Sigmoid colon (tissue), 7 donors: ENCODE measurements around the gene GCFC2. TPM values are rescaled to one million over a fixed set of nuclear protein-coding genes. Genes with fewer than 3 reads are reported as not detected.

Experiments used
- DNase-seq: peaks from one replicate; pipeline ENCODE4 v3.0.0-alpha.2; 2019
- H3K27ac ChIP-seq, 4 donors: fragments of 200-600 bp; sonication (generic); one replicate each; pipeline ENCODE4 v1.5.1; 2016 to 2019; ENCODE audit warnings: mild to moderate bottlenecking in 1 of 4
- H3K27me3 ChIP-seq, 3 donors: fragments of 200-600 bp; sonication (generic); one replicate each; pipeline ENCODE4 v1.5.1; 2019; ENCODE audit warnings: mild to moderate bottlenecking in 1 of 3
- H3K36me3 ChIP-seq, 4 donors: fragments of 200-600 bp; sonication (generic); one replicate each; pipeline ENCODE4 v1.5.1; 2016 to 2019
- H3K4me1 ChIP-seq, 4 donors: fragments of 200-600 bp; sonication (generic); one replicate each; pipeline ENCODE4 v1.5.1; 2017 to 2019
- H3K4me3 ChIP-seq, 4 donors: fragments of 200-600 bp; sonication (generic); one replicate each; pipeline ENCODE4 v1.5.1; 2017 to 2019; ENCODE audit warnings: mild to moderate bottlenecking in 2 of 4, moderate library complexity in 1 of 4
- H3K9me3 ChIP-seq, 4 donors: fragments of 200-600 bp in 3 of 4; sonication (generic) in 3 of 4; one replicate each; pipeline versions ENCODE4 v1.5.1 to v1.6.1; 2013 to 2019
- CTCF ChIP-seq, 4 experiments: fragments of 450-650 bp in 3 of 4; fragments of 200-600 bp in 1 of 4; IDR thresholded peaks; one replicate each; pipeline ENCODE4 v1.5.1; 2016 to 2019; ENCODE audit warnings: antibody characterized with exemption in 4 of 4, mild to moderate bottlenecking in 3 of 4, moderate library complexity in 2 of 4
- EP300 ChIP-seq, 4 donors: sonication (generic); formaldehyde crosslinking; IDR thresholded peaks; one replicate each; pipeline ENCODE4 v1.6.1; 2017; ENCODE audit warnings: antibody characterized with exemption in 4 of 4
- POLR2A ChIP-seq, 2 donors: fragments of 450-650 bp; IDR thresholded peaks; one replicate each; pipeline ENCODE4 v1.6.1; 2016; ENCODE audit warnings: antibody characterized with exemption in 2 of 2, mild to moderate bottlenecking in 2 of 2, moderate library complexity in 2 of 2
- POLR2AphosphoS5 ChIP-seq, 4 donors: sonication (generic); formaldehyde crosslinking; IDR thresholded peaks; one replicate each; pipeline ENCODE4 v1.6.1; 2017; ENCODE audit warnings: antibody characterized with exemption in 4 of 4
- WGBS, 2 donors: extraction: QIAGEN DNeasy Blood & Tissue Kit; methylation state at CpG; one replicate each; pipeline ENCODE4 v1.1.7; 2013; 5-methylcytosine and 5-hydroxymethylcytosine counted together
- intact Hi-C: fragments of 100-400 bp; cut with DNase I; formaldehyde crosslinking; loops from one replicate; pipeline ENCODE4 v1.15.1; 2023
- polyA plus RNA-seq, 3 donors: library from polyadenylated mRNA; stranded (reverse); fragments of 200-250 nt; gene quantifications; one replicate each; pipeline ENCODE4 v1.2.3, GENCODE V29; 2013
- total RNA-seq, 4 donors: library from RNA; depleted of rRNA; stranded (reverse); fragments of >200 nt; gene quantifications; one replicate each; pipeline ENCODE4 v1.1.0, GENCODE V29; 2016
- donor health status: healthy with polysubstance abuse.
- donor health status: Bipolar disorder and iron deficiency.
- donor health status: healthy.

GCFC2 gene
- 10 to 100 TPM; 22.2 to 35.5 (median 29.4) TPM for total RNA-seq
- 10 to 100 TPM in 2 of 3 donors, 1 to 10 TPM in 1; 8.1 to 15.0 (median 10.6) TPM for polyA plus RNA-seq

DNA sequence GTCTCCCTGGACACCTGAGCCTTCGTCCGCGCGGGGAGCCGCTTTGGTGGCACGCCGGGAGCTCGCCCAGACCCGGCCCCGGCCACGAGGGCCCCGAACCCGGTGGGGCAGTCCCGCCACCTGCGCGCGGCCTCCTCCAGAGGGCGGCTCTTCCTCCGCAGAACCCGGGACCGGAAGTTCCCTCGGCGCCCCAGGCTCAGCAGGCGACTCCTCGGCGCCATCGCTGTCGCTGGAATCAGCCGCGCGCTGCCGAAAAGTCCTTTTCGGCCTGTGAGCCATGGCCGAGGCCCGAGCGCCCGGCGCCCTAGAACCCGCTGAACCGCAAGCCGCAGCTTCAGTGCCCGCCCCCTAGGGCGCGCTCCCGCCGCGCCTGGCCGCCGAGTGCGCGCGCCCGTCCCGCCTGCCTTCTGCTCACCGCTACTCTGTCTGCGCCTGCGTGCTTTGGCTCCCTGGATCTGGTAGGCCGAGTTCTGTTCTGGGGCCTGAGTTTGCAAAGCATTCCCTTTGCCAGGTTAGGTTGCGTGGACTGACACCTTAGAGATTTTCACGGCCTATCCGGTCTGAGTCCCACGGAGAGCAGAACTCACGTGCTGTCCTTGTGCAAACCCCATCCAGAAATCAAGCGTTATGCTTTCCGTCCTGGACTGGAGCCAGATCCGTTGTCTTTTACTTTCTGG lies at the start of gene GCFC2:
Gene GCFC2 (minus strand): TSS at position 339 of the 677 bp plus-strand sequence. CDS start 60 bp downstream, at position 279.
- H3K4me1 ChIP-seq: peaks cover 0 to 29% (median 21%) of the 10 kb centered on the region in 4 donors
- DNase-seq: peak; percentile 93
- peak within 1 kb of the TSS; percentile 84 to 91 (median 89) for H3K27ac ChIP-seq
- H3K4me3 ChIP-seq: peak within 1 kb of the TSS; percentile 60 to 79 (median 70)
- TF ChIP-seq CTCF (IDR thresholded peaks at IDR 0.05) (peak in 3 of 4 experiments; percentile 24 to 33 (median 30)), POLR2AphosphoS5 (IDR thresholded peaks at IDR 0.05) (peak in 3 of 4 donors; percentile 19 to 67 (median 56)), EP300 (IDR thresholded peaks at IDR 0.05) (no peak), POLR2A (IDR thresholded peaks at IDR 0.05) (no peak)
- WGBS, 2 donors: 1 to 2% methylated on average over 66 of the region's 66 CpGs
- intact Hi-C loops: no loop called here
- no peaks in the 10 kb centered on the region for H3K9me3 ChIP-seq
- H3K36me3 ChIP-seq: peaks cover 0 to 6% (median 1%) of the 10 kb centered on the region in 4 donors
- H3K27me3 ChIP-seq: no peaks in the 10 kb centered on the region

- Histone ChIP-seq H3K4me3 (no peak overlapping the region), H3K27me3 (no peaks in the 10 kb centered on the region), H3K36me3 (no peaks in the 10 kb centered on the region), H3K27ac (no peak overlapping the region), H3K9me3 (peaks cover 0 to 4% (median 0%) of the 10 kb centered on the region in 4 donors), H3K4me1 (no peaks in the 10 kb centered on the region)
- 67 to 82% methylated on average over 1 of the region's 1 CpG for WGBS, 2 donors
- TF ChIP-seq POLR2A (IDR thresholded peaks at IDR 0.05) (no peak), EP300 (IDR thresholded peaks at IDR 0.05) (no peak), CTCF (IDR thresholded peaks at IDR 0.05) (no peak)
- DNase-seq: no peak
- intact Hi-C loops: no loop called here
Observed at GRCh38 chr2:75752828-75753227, 42.1 kb upstream of the GCFC2 start.

DNA sequence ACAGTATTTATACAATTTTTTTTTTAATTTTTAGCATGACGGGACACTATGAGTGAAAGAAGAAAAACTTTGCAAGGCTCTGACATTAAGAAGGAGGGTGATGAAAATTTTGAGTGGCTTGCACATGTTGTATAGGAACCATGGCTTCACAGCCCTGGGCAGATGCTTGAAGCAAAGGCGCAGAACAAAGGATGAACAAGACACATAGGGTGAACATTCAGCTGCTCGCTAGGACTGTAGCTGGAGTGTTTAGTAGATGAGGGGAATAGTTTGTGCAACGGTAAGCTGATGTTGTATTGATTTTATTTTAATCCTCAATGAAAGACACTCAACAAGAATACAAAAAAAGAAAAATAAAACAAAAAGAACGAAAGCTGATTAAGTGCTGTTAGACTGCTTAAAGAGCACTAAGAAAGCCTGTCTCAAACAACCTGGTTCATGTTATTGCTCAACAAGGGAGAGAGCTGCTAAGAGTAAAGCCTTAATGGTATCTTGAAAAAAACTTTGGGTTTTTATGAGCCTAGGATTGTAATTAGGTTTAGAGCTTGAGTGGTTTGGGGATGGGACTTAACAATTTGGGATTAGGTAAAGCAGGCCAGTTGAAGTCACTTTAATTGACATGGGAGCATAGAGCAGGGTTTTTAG lies 41.2 kb upstream of the GCFC2 start:
- whole genome bisulfite sequencing, 2 donors: 71 to 80% methylated on average over 5 of the region's 5 CpGs
- H3K36me3 ChIP-seq: no peaks in the 10 kb centered on the region
- TF ChIP-seq POLR2AphosphoS5 (IDR thresholded peaks at IDR 0.05) (no peak), POLR2A (IDR thresholded peaks at IDR 0.05) (no peak), EP300 (IDR thresholded peaks at IDR 0.05) (no peak), CTCF (IDR thresholded peaks at IDR 0.05) (no peak)

DNA sequence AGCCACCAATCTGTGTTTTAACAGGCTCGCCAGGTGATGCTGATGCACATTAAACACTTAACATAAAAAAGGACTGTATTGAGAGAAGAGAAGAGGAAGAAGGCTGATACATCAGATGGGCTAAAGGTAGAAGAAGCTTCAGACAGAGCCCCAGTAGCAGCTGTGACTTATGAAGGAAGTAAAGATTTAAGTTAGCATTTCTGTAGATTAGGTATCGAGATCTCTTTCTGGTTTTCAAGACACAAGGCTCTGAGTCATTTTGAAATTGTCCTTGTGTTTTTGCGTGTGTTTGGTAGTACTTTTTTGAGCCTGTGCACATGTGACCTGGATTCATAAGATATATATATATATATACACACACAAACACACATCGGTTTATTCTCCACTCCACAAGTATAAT lies 40.6 kb upstream of the GCFC2 start:
- Histone ChIP-seq H3K27ac (no peak overlapping the region), H3K27me3 (no peaks in the 10 kb centered on the region), H3K4me1 (no peaks in the 10 kb centered on the region), H3K36me3 (no peaks in the 10 kb centered on the region), H3K4me3 (no peak overlapping the region), H3K9me3 (peaks cover 0 to 4% (median 0%) of the 10 kb centered on the region in 4 donors)
- TF ChIP-seq POLR2A (IDR thresholded peaks at IDR 0.05) (no peak), CTCF (IDR thresholded peaks at IDR 0.05) (no peak), EP300 (IDR thresholded peaks at IDR 0.05) (no peak), POLR2AphosphoS5 (IDR thresholded peaks at IDR 0.05) (no peak)
- no peak for DNase-seq
- intact Hi-C loops: no loop called here
- WGBS, 2 donors: 87 to 88% methylated on average over 4 of the region's 4 CpGs

More for the DNA sequence above, 41.2 kb upstream of the GCFC2 start:
- intact Hi-C loops: no loop called here
- no peaks in the 10 kb centered on the region for H3K4me1 ChIP-seq
- no peak overlapping the region for H3K27ac ChIP-seq
- H3K27me3 ChIP-seq: no peaks in the 10 kb centered on the region
- H3K4me3 ChIP-seq: no peak overlapping the region
- H3K9me3 ChIP-seq: peaks cover 0 to 4% (median 0%) of the 10 kb centered on the region in 4 donors
- DNase-seq: no peak
